BE2C (cell line): ENCODE results near the gene CACNG7.

Experiments used
- DNase-seq: peaks from one replicate; pipeline ENCODE4 v3.0.0-alpha.2; 2020
- H3K27me3 ChIP-seq: fragments of 250-450 bp; sonication (Bioruptor Pico); 2 replicates; pipeline ENCODE4 v1.5.1; 2020; ENCODE audit warnings: mild to moderate bottlenecking
- H3K36me3 ChIP-seq: fragments of 250-450 bp; sonication (Bioruptor Pico); 2 replicates; pipeline ENCODE4 v1.5.1; 2020; ENCODE audit warnings: mild to moderate bottlenecking
- H3K4me1 ChIP-seq: fragments of 250-450 bp; sonication (Bioruptor Pico); 2 replicates; pipeline ENCODE4 v1.5.1; 2020
- H3K4me3 ChIP-seq: 2 replicates; pipeline ENCODE4 v1.5.1; 2011; ENCODE audit warnings: low read depth, low read length
- H3K9me3 ChIP-seq: fragments of 250-450 bp; sonication (Bioruptor Pico); 2 replicates; pipeline ENCODE4 v1.5.1; 2020
- CTCF ChIP-seq: IDR thresholded peaks from 2 replicates; pipeline ENCODE4 v1.5.1; 2012; ENCODE audit warnings: mild to moderate bottlenecking, low read depth, low read length

CACNG7 gene

GRCh38 chr19:53977429-53977990 is 68.4 kb downstream of the CACNG7 start:
- Histone ChIP-seq H3K4me1 (no peaks in the 10 kb centered on the region), H3K4me3 (no peak overlapping the region), H3K36me3 (no peaks in the 10 kb centered on the region), H3K9me3 (peaks cover 3% of the 10 kb centered on the region; the same call in 1 of the 2 replicates), H3K27me3 (peaks cover 3% of the 10 kb centered on the region; the same call in 1 of the 2 replicates)
- DNase-seq: peak; percentile 78
- TF ChIP-seq CTCF: no peak

GRCh38 chr19:53977991-53978731 is 69.1 kb downstream of the CACNG7 start:
- Histone ChIP-seq H3K9me3 (peaks cover 3% of the 10 kb centered on the region; the same call in 1 of the 2 replicates), H3K36me3 (no peaks in the 10 kb centered on the region), H3K27me3 (peaks cover 3% of the 10 kb centered on the region; the same call in 1 of the 2 replicates), H3K4me1 (no peaks in the 10 kb centered on the region), H3K4me3 (no peak overlapping the region)
- DNase-seq: no peak
- no peak for TF ChIP-seq CTCF

GRCh38 chr19:53978975-53979801 is 70.1 kb downstream of the CACNG7 start:
- H3K36me3 ChIP-seq: no peaks in the 10 kb centered on the region
- no peak for DNase-seq
- no peak for TF ChIP-seq CTCF
- H3K4me1 ChIP-seq: no peaks in the 10 kb centered on the region
- peaks cover 3% of the 10 kb centered on the region; the same call in 1 of the 2 replicates for H3K27me3 ChIP-seq
- no peak overlapping the region for H3K4me3 ChIP-seq
- H3K9me3 ChIP-seq: peaks cover 3% of the 10 kb centered on the region; the same call in 1 of the 2 replicates

GRCh38 chr19:53980539-53981375 is 71.7 kb downstream of the CACNG7 start:
- TF ChIP-seq CTCF: no peak
- no peak for DNase-seq
- H3K36me3 ChIP-seq: no peaks in the 10 kb centered on the region
- H3K9me3 ChIP-seq: peaks cover 3% of the 10 kb centered on the region; the same call in 1 of the 2 replicates
- H3K27me3 ChIP-seq: peaks cover 3% of the 10 kb centered on the region; the same call in 1 of the 2 replicates
- no peaks in the 10 kb centered on the region for H3K4me1 ChIP-seq
- peak overlapping the region; percentile 52 for H3K4me3 ChIP-seq

GRCh38 chr19:53981376-53981951 is 72.4 kb downstream of the CACNG7 start:
- H3K9me3 ChIP-seq: peaks cover 3% of the 10 kb centered on the region; the same call in 1 of the 2 replicates
- no peak overlapping the region for H3K4me3 ChIP-seq
- H3K4me1 ChIP-seq: no peaks in the 10 kb centered on the region
- peaks cover 3% of the 10 kb centered on the region; the same call in 1 of the 2 replicates for H3K27me3 ChIP-seq
- H3K36me3 ChIP-seq: no peaks in the 10 kb centered on the region
- DNase-seq: no peak
- no peak for TF ChIP-seq CTCF
